Gastrocnemius medialis (tissue), 4 donors: ENCODE measurements around the gene COG1.

ENCODE experiments used
- CTCF ChIP-seq, 5 experiments: fragments of 450-650 bp in 3 of 5; fragments of 200-600 bp in 2 of 5; sonication (generic) in 2 of 5; IDR thresholded peaks in 4 of 5; conservative IDR thresholded peaks in 1 of 5; 1 replicate in 4 of 5; 2 replicates in 1 of 5; pipeline ENCODE4 v1.5.1; 2016 to 2019; ENCODE audit warnings: antibody characterized with exemption in 5 of 5, mild to moderate bottlenecking in 3 of 5, moderate library complexity in 3 of 5
- POLR2A ChIP-seq, 2 donors: fragments of 450-650 bp; IDR thresholded peaks; one replicate each; pipeline ENCODE4 v1.6.1; 2017; ENCODE audit warnings: antibody characterized with exemption in 2 of 2, mild to moderate bottlenecking in 2 of 2, moderate library complexity in 2 of 2

- TF ChIP-seq CTCF (IDR thresholded peaks at IDR 0.05 in 4 of 5, conservative IDR thresholded peaks at IDR 0.05 in 1 of 5) (no peak), POLR2A (IDR thresholded peaks at IDR 0.05) (no peak)
Measured at GRCh38 chr17:73168667-73169066, 24.2 kb upstream of the COG1 start.
